ENCODE results near the gene RFC2.

Gene RFC2

GRCh38 chr7:74263399-74264120, 9.4 kb upstream of the RFC2 start:
- Histone ChIP-seq H3K27ac (ENCODE audit: extremely low read depth, low read depth, low read length) (no peak overlapping the region), H3K36me3 (ENCODE audit: control insufficient read depth in 2 of 2, insufficient read depth in 1 of 2, low read length in 2 of 2) (no peaks in the 10 kb centered on the region), H3K4me3 (ENCODE audit: low read depth, low read length) (no peak overlapping the region), H3K4me1 (ENCODE audit: control insufficient read depth, insufficient read depth, low read length) (no peaks in the 10 kb centered on the region), H3K9me3 (ENCODE audit: control insufficient read depth, insufficient read depth, low read depth, low read length) (no peaks in the 10 kb centered on the region)
- POLR2A ChIA-PET = interaction anchor here (0.7 to 1.8 kb wide), 2 partner anchors 9 to 56 kb away, joined by 3 to 5 read pairs; partner anchors contain the start of gene RFC2
- no peak for TF ChIP-seq ZBTB17 (tag by site-specific recombination; IDR thresholded peaks at IDR 0.05)
- TF ChIP-seq REST (tag by site-specific recombination; IDR thresholded peaks at IDR 0.05) = peak; percentile 57; the same call in 1 of the 2 replicates
- no peak for TF ChIP-seq ZBTB10 (tag by site-specific recombination; IDR thresholded peaks at IDR 0.05)
- no peak for TF ChIP-seq ZNF324 (tag by site-specific recombination; IDR thresholded peaks at IDR 0.05)
- TF ChIP-seq, protein P1, sequence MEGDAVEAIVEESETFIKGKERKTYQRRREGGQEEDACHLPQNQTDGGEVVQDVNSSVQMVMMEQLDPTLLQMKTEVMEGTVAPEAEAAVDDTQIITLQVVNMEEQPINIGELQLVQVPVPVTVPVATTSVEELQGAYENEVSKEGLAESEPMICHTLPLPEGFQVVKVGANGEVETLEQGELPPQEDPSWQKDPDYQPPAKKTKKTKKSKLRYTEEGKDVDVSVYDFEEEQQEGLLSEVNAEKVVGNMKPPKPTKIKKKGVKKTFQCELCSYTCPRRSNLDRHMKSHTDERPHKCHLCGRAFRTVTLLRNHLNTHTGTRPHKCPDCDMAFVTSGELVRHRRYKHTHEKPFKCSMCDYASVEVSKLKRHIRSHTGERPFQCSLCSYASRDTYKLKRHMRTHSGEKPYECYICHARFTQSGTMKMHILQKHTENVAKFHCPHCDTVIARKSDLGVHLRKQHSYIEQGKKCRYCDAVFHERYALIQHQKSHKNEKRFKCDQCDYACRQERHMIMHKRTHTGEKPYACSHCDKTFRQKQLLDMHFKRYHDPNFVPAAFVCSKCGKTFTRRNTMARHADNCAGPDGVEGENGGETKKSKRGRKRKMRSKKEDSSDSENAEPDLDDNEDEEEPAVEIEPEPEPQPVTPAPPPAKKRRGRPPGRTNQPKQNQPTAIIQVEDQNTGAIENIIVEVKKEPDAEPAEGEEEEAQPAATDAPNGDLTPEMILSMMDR (tag by site-specific recombination; IDR thresholded peaks at IDR 0.05) = no peak
- TF ChIP-seq ZNF174 (tag by site-specific recombination; IDR thresholded peaks at IDR 0.05) = no peak
- no peak for TF ChIP-seq ZNF423 (tag by site-specific recombination; IDR thresholded peaks at IDR 0.05)
- TF ChIP-seq, protein P2, sequence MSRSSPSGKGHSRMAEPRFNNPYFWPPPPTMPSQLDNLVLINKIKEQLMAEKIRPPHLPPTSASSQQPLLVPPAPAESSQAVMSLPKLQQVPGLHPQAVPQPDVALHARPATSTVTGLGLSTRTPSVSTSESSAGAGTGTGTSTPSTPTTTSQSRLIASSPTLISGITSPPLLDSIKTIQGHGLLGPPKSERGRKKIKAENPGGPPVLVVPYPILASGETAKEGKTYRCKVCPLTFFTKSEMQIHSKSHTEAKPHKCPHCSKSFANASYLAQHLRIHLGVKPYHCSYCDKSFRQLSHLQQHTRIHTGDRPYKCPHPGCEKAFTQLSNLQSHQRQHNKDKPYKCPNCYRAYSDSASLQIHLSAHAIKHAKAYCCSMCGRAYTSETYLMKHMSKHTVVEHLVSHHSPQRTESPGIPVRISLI (tag by site-specific recombination; IDR thresholded peaks at IDR 0.05) = no peak
- TF ChIP-seq, protein P3, sequence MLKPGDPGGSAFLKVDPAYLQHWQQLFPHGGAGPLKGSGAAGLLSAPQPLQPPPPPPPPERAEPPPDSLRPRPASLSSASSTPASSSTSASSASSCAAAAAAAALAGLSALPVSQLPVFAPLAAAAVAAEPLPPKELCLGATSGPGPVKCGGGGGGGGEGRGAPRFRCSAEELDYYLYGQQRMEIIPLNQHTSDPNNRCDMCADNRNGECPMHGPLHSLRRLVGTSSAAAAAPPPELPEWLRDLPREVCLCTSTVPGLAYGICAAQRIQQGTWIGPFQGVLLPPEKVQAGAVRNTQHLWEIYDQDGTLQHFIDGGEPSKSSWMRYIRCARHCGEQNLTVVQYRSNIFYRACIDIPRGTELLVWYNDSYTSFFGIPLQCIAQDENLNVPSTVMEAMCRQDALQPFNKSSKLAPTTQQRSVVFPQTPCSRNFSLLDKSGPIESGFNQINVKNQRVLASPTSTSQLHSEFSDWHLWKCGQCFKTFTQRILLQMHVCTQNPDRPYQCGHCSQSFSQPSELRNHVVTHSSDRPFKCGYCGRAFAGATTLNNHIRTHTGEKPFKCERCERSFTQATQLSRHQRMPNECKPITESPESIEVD (tag by site-specific recombination; IDR thresholded peaks at IDR 0.05) = no peak
- CTCF ChIA-PET = interaction anchor here (0.7 to 1.1 kb wide), 3 partner anchors 12 to 237 kb away, joined by 3 to 5 read pairs (median 4); no protein-coding TSS in a partner anchor

- ChIA-PET POLR2A (interaction anchor here (1.8 kb wide), 1 partner anchor 8 kb away, joined by 5 read pairs; the partner anchor contains the start of gene RFC2), CTCF (interaction anchor here (1.1 to 1.6 kb wide), 2 partner anchors 12 to 138 kb away, joined by 5 to 6 read pairs; no protein-coding TSS in a partner anchor)
- Histone ChIP-seq H3K4me3 (ENCODE audit: low read depth, low read length) (no peak overlapping the region), H3K4me1 (ENCODE audit: control insufficient read depth, insufficient read depth, low read length) (no peaks in the 10 kb centered on the region), H3K36me3 (ENCODE audit: control insufficient read depth in 2 of 2, insufficient read depth in 1 of 2, low read length in 2 of 2) (no peaks in the 10 kb centered on the region), H3K27ac (ENCODE audit: extremely low read depth, low read depth, low read length) (no peak overlapping the region), H3K9me3 (ENCODE audit: control insufficient read depth, insufficient read depth, low read depth, low read length) (no peaks in the 10 kb centered on the region)
- TF ChIP-seq ZBTB48 (tag by site-specific recombination; IDR thresholded peaks at IDR 0.05) (no peak), ZNF548 (tag by site-specific recombination; IDR thresholded peaks at IDR 0.05) (no peak), ZNF239 (tag by site-specific recombination; IDR thresholded peaks at IDR 0.05) (no peak), ZNF76 (tag by site-specific recombination; IDR thresholded peaks at IDR 0.05; ENCODE audit: borderline replicate concordance, low read depth) (no peak), ZNF391 (tag by site-specific recombination; IDR thresholded peaks at IDR 0.05; ENCODE audit: borderline replicate concordance, low read depth) (no peak), ZBTB21 (tag by site-specific recombination; IDR thresholded peaks at IDR 0.05) (no peak), ZSCAN23 (tag by site-specific recombination; IDR thresholded peaks at IDR 0.05) (no peak)
- TF ChIP-seq, protein P4, sequence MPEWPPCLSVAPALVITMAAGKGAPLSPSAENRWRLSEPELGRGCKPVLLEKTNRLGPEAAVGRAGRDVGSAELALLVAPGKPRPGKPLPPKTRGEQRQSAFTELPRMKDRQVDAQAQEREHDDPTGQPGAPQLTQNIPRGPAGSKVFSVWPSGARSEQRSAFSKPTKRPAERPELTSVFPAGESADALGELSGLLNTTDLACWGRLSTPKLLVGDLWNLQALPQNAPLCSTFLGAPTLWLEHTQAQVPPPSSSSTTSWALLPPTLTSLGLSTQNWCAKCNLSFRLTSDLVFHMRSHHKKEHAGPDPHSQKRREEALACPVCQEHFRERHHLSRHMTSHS (tag by site-specific recombination; IDR thresholded peaks at IDR 0.05) = no peak
- TF ChIP-seq, protein P5, sequence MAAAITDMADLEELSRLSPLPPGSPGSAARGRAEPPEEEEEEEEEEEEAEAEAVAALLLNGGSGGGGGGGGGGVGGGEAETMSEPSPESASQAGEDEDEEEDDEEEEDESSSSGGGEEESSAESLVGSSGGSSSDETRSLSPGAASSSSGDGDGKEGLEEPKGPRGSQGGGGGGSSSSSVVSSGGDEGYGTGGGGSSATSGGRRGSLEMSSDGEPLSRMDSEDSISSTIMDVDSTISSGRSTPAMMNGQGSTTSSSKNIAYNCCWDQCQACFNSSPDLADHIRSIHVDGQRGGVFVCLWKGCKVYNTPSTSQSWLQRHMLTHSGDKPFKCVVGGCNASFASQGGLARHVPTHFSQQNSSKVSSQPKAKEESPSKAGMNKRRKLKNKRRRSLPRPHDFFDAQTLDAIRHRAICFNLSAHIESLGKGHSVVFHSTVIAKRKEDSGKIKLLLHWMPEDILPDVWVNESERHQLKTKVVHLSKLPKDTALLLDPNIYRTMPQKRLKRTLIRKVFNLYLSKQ (tag by site-specific recombination; IDR thresholded peaks at IDR 0.05; ENCODE audit: borderline replicate concordance) = no peak
Measured at GRCh38 chr7:74262639-74263398, 8.6 kb upstream of the RFC2 start.
